ENCODE results near the gene KRT33B. TPM values are rescaled to one million over a fixed set of nuclear protein-coding genes. Genes with fewer than 3 reads are reported as not detected.
"Not testable (repeated sequence)": the region's sequence is repeated elsewhere in the genome, so short reads cannot be mapped to it uniquely, and the experiment has no call there.

The KRT33B gene
- total RNA-seq, 1 donor from 2014 or later, result not detected

GRCh38 chr17:41352597-41353366, 16.8 kb downstream of the KRT33B start:
- H3K9me3 ChIP-seq (ENCODE audit: control insufficient read depth in 3 of 3, low read length in 3 of 3), result no peaks in the 10 kb centered on the region
- H3K36me3 ChIP-seq (ENCODE audit: control insufficient read depth in 3 of 3, insufficient read depth in 3 of 3, low read length in 3 of 3), result no peaks in the 10 kb centered on the region
- H3K27me3 ChIP-seq (ENCODE audit: control insufficient read depth in 3 of 3, insufficient read depth in 3 of 3, low read length in 3 of 3), result no peaks in the 10 kb centered on the region
- no peaks in the 10 kb centered on the region for H3K4me1 ChIP-seq (ENCODE audit: control insufficient read depth in 3 of 3, insufficient read depth in 3 of 3, low read length in 3 of 3)
- H3K4me3 ChIP-seq (ENCODE audit: low read length in 3 of 3), result no peak overlapping the region
- no peak overlapping the region for H3K9ac ChIP-seq (ENCODE audit: low read depth in 1 of 3, low read length in 3 of 3)
- H3K27ac ChIP-seq (ENCODE audit: low read depth, low read length), result no peak overlapping the region

GRCh38 chr17:41351177-41351576, 18.4 kb downstream of the KRT33B start:
- Histone ChIP-seq H3K27me3 (ENCODE audit: control insufficient read depth in 3 of 3, insufficient read depth in 3 of 3, low read length in 3 of 3) (no peaks in the 10 kb centered on the region), H3K9ac (ENCODE audit: low read depth in 1 of 3, low read length in 3 of 3) (no peak overlapping the region), H3K9me3 (ENCODE audit: control insufficient read depth in 3 of 3, low read length in 3 of 3) (no peaks in the 10 kb centered on the region), H3K4me3 (ENCODE audit: low read length in 3 of 3) (no peak overlapping the region), H3K4me1 (ENCODE audit: control insufficient read depth in 3 of 3, insufficient read depth in 3 of 3, low read length in 3 of 3) (no peaks in the 10 kb centered on the region), H3K27ac (ENCODE audit: low read depth, low read length) (no peak overlapping the region), H3K36me3 (ENCODE audit: control insufficient read depth in 3 of 3, insufficient read depth in 3 of 3, low read length in 3 of 3) (no peaks in the 10 kb centered on the region)

- H3K9ac ChIP-seq (ENCODE audit: low read depth in 1 of 3, low read length in 3 of 3); H3K4me1 ChIP-seq (ENCODE audit: control insufficient read depth in 3 of 3, insufficient read depth in 3 of 3, low read length in 3 of 3); H3K27ac ChIP-seq (ENCODE audit: low read depth, low read length); H3K36me3 ChIP-seq (ENCODE audit: control insufficient read depth in 3 of 3, insufficient read depth in 3 of 3, low read length in 3 of 3); H3K27me3 ChIP-seq (ENCODE audit: control insufficient read depth in 3 of 3, insufficient read depth in 3 of 3, low read length in 3 of 3); H3K9me3 ChIP-seq (ENCODE audit: control insufficient read depth in 3 of 3, low read length in 3 of 3); H3K4me3 ChIP-seq (ENCODE audit: low read length in 3 of 3): not testable (repeated sequence)
These were observed 19.2 kb downstream of the KRT33B start, which contains the start of gene KRT33A for GRCh38 chr17:41350381-41350878. Gene KRT33A, minus strand, starts transcription at chr17:41350828. Its CDS starts 61 bp downstream, at chr17:41350767.

DNA sequence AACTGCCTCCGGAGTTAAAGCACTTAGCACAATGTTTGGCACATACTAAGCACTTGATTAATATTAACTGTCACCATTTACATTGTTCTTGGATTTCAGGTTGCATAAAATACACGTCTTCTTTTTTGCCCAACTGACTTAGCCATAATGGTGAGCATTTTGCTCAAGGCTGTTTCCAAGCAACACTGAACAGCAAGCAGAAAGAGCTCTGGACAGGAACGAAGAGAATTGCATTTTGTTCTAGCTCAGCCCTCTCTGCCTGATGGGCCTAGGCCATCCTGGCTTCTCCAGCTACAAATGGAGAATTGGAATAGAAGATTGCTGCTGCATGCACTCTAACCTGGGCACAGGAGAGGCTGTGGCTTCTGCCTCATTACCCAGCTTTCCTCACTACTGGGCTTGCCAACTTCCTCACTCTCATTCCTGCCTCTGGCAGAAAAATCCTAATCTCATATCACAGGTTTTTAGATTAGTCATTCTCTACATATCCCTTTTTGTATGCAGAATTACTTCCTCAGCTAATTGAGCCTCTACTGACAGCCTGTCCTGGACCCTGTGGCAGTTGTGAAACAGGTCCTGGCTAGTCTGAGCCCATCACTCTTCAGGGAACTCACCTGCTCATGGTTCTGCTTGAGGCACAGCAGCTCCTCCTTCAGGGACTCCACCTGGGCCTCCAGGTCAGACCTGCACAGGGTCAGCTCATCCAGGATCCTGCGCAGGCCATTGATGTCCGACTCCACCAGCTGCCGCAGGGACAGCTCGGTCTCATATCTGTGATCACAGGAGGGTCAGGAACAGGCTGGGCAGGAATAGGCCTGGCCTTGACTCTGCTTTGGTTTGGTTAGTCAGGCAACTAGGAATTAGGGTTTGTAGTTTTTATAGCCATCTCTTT, 21.5 kb downstream of the KRT33B start:
- peaks cover 0 to 2% (median 0%) of the 10 kb centered on the region in 3 donors for H3K27me3 ChIP-seq (ENCODE audit: control insufficient read depth in 3 of 3, insufficient read depth in 3 of 3, low read length in 3 of 3)
- H3K9me3 ChIP-seq (ENCODE audit: control insufficient read depth in 3 of 3, low read length in 3 of 3), result no peaks in the 10 kb centered on the region
- H3K27ac ChIP-seq (ENCODE audit: low read depth, low read length), result no peak overlapping the region
- H3K9ac ChIP-seq (ENCODE audit: low read depth in 1 of 3, low read length in 3 of 3), result no peak overlapping the region
- no peaks in the 10 kb centered on the region for H3K4me1 ChIP-seq (ENCODE audit: control insufficient read depth in 3 of 3, insufficient read depth in 3 of 3, low read length in 3 of 3)
- H3K36me3 ChIP-seq (ENCODE audit: control insufficient read depth in 3 of 3, insufficient read depth in 3 of 3, low read length in 3 of 3), result no peaks in the 10 kb centered on the region
- H3K4me3 ChIP-seq (ENCODE audit: low read length in 3 of 3), result no peak overlapping the region

GRCh38 chr17:41346421-41346820, 23.2 kb downstream of the KRT33B start:
- H3K4me1 ChIP-seq (ENCODE audit: control insufficient read depth in 3 of 3, insufficient read depth in 3 of 3, low read length in 3 of 3); H3K9ac ChIP-seq (ENCODE audit: low read depth in 1 of 3, low read length in 3 of 3); H3K36me3 ChIP-seq (ENCODE audit: control insufficient read depth in 3 of 3, insufficient read depth in 3 of 3, low read length in 3 of 3): not testable (repeated sequence)

GRCh38 chr17:41345992-41346391, 23.6 kb downstream of the KRT33B start:
- Histone ChIP-seq H3K9me3 (ENCODE audit: control insufficient read depth in 3 of 3, low read length in 3 of 3) (no peaks in the 10 kb centered on the region), H3K27me3 (ENCODE audit: control insufficient read depth in 3 of 3, insufficient read depth in 3 of 3, low read length in 3 of 3) (peaks cover 0 to 3% (median 1%) of the 10 kb centered on the region in 3 donors)

More at GRCh38 chr17:41346421-41346820, 23.2 kb downstream of the KRT33B start:
- not testable (repeated sequence) for H3K9me3 ChIP-seq (ENCODE audit: control insufficient read depth in 3 of 3, low read length in 3 of 3); H3K27me3 ChIP-seq (ENCODE audit: control insufficient read depth in 3 of 3, insufficient read depth in 3 of 3, low read length in 3 of 3); H3K4me3 ChIP-seq (ENCODE audit: low read length in 3 of 3); H3K27ac ChIP-seq (ENCODE audit: low read depth, low read length)

GRCh38 chr17:41343029-41343428, 26.6 kb downstream of the KRT33B start:
- Histone ChIP-seq H3K36me3 (ENCODE audit: control insufficient read depth in 3 of 3, insufficient read depth in 3 of 3, low read length in 3 of 3) (no peaks in the 10 kb centered on the region), H3K9me3 (ENCODE audit: control insufficient read depth in 3 of 3, low read length in 3 of 3) (no peaks in the 10 kb centered on the region), H3K4me3 (ENCODE audit: low read length in 3 of 3) (no peak overlapping the region), H3K9ac (ENCODE audit: low read depth in 1 of 3, low read length in 3 of 3) (no peak overlapping the region), H3K27ac (ENCODE audit: low read depth, low read length) (no peak overlapping the region), H3K27me3 (ENCODE audit: control insufficient read depth in 3 of 3, insufficient read depth in 3 of 3, low read length in 3 of 3) (peaks cover 0 to 3% (median 2%) of the 10 kb centered on the region in 3 donors), H3K4me1 (ENCODE audit: control insufficient read depth in 3 of 3, insufficient read depth in 3 of 3, low read length in 3 of 3) (peaks cover 0 to 3% (median 0%) of the 10 kb centered on the region in 3 donors)

More at GRCh38 chr17:41345992-41346391, 23.6 kb downstream of the KRT33B start:
- no peaks in the 10 kb centered on the region for H3K4me1 ChIP-seq (ENCODE audit: control insufficient read depth in 3 of 3, insufficient read depth in 3 of 3, low read length in 3 of 3)
- H3K36me3 ChIP-seq (ENCODE audit: control insufficient read depth in 3 of 3, insufficient read depth in 3 of 3, low read length in 3 of 3), result no peaks in the 10 kb centered on the region
- no peak overlapping the region for H3K4me3 ChIP-seq (ENCODE audit: low read length in 3 of 3)
- no peak overlapping the region for H3K9ac ChIP-seq (ENCODE audit: low read depth in 1 of 3, low read length in 3 of 3)
- no peak overlapping the region for H3K27ac ChIP-seq (ENCODE audit: low read depth, low read length)

- Histone ChIP-seq H3K9ac (ENCODE audit: low read depth in 1 of 3, low read length in 3 of 3) (no peak overlapping the region), H3K27me3 (ENCODE audit: control insufficient read depth in 3 of 3, insufficient read depth in 3 of 3, low read length in 3 of 3) (peaks cover 0 to 3% (median 2%) of the 10 kb centered on the region in 3 donors), H3K27ac (ENCODE audit: low read depth, low read length) (no peak overlapping the region), H3K4me3 (ENCODE audit: low read length in 3 of 3) (no peak overlapping the region), H3K4me1 (ENCODE audit: control insufficient read depth in 3 of 3, insufficient read depth in 3 of 3, low read length in 3 of 3) (peaks cover 0 to 3% (median 0%) of the 10 kb centered on the region in 3 donors), H3K9me3 (ENCODE audit: control insufficient read depth in 3 of 3, low read length in 3 of 3) (no peaks in the 10 kb centered on the region), H3K36me3 (ENCODE audit: control insufficient read depth in 3 of 3, insufficient read depth in 3 of 3, low read length in 3 of 3) (no peaks in the 10 kb centered on the region)
These were observed 28.4 kb downstream of the KRT33B start for GRCh38 chr17:41340934-41341861.

- Histone ChIP-seq H3K9ac (ENCODE audit: low read depth in 1 of 3, low read length in 3 of 3) (no peak overlapping the region), H3K4me3 (ENCODE audit: low read length in 3 of 3) (no peak overlapping the region), H3K27ac (ENCODE audit: low read depth, low read length) (no peak overlapping the region), H3K4me1 (ENCODE audit: control insufficient read depth in 3 of 3, insufficient read depth in 3 of 3, low read length in 3 of 3) (peaks cover 0 to 3% (median 0%) of the 10 kb centered on the region in 3 donors), H3K36me3 (ENCODE audit: control insufficient read depth in 3 of 3, insufficient read depth in 3 of 3, low read length in 3 of 3) (no peaks in the 10 kb centered on the region), H3K9me3 (ENCODE audit: control insufficient read depth in 3 of 3, low read length in 3 of 3) (no peaks in the 10 kb centered on the region), H3K27me3 (ENCODE audit: control insufficient read depth in 3 of 3, insufficient read depth in 3 of 3, low read length in 3 of 3) (peaks cover 0 to 3% (median 2%) of the 10 kb centered on the region in 3 donors)
These were observed 29.1 kb downstream of the KRT33B start for GRCh38 chr17:41340494-41340893.

Measured in skeletal muscle tissue (tissue), 4 donors.